Peyer's patch (tissue), 4 donors: ENCODE data around the gene ARHGAP12. TPM values are rescaled to one million over a fixed set of nuclear protein-coding genes. Genes with fewer than 3 reads are reported as not detected.

Source experiments
- DNase-seq, 3 donors: peaks; one replicate each; pipeline ENCODE4 v3.0.0-alpha.2; 2017 to 2019
- H3K27ac ChIP-seq, 4 donors: fragments of 200-600 bp; sonication (generic); one replicate each; pipeline ENCODE4 v1.5.1; 2016 to 2019
- H3K27me3 ChIP-seq, 2 donors: fragments of 200-600 bp; sonication (generic); one replicate each; pipeline ENCODE4 v1.5.1; 2019
- H3K36me3 ChIP-seq, 3 donors: fragments of 200-600 bp; sonication (generic); one replicate each; pipeline ENCODE4 v1.5.1; 2016 to 2019
- H3K4me1 ChIP-seq, 4 donors: fragments of 200-600 bp; sonication (generic); one replicate each; pipeline ENCODE4 v1.5.1; 2016 to 2019
- H3K4me3 ChIP-seq, 4 donors: fragments of 200-600 bp; sonication (generic); 1 replicate in 3 of 4; 2 replicates in 1 of 4; pipeline ENCODE4 v1.5.1; 2016 to 2019; ENCODE audit warnings: mild to moderate bottlenecking in 1 of 4
- H3K9me3 ChIP-seq, 4 donors: fragments of 200-600 bp; sonication (generic); one replicate each; pipeline ENCODE4 v1.5.1; 2016 to 2019; ENCODE audit warnings: mild to moderate bottlenecking in 1 of 4
- POLR2A ChIP-seq, 2 donors: fragments of 450-650 bp; IDR thresholded peaks; one replicate each; pipeline ENCODE4 v1.5.1; 2017; ENCODE audit warnings: antibody characterized with exemption in 2 of 2, mild to moderate bottlenecking in 2 of 2, moderate library complexity in 2 of 2
- total RNA-seq, 4 donors: library from RNA; depleted of rRNA; stranded (reverse); fragments of >200 nt; gene quantifications; one replicate each; pipeline ENCODE4 v1.1.0, GENCODE V29; 2016
- TF ChIP-seq, protein P1 (sequence below), 6 experiments: fragments of 450-650 bp in 4 of 6; fragments of 200-600 bp in 2 of 6; sonication (generic) in 1 of 6; IDR thresholded peaks; one replicate each; pipeline ENCODE4 v1.5.1; 2017 to 2019; ENCODE audit warnings: antibody characterized with exemption in 6 of 6, mild to moderate bottlenecking in 3 of 6, moderate library complexity in 1 of 6

The ARHGAP12 gene
- total RNA-seq, 4 donors from 2014 or later, result 46.7 to 56.9 (median 52.4) TPM

GRCh38 chr10:31808258-31809218 is 120.1 kb downstream of the ARHGAP12 start:
- Histone ChIP-seq H3K4me1 (no peaks in the 10 kb centered on the region), H3K9me3 (no peaks in the 10 kb centered on the region), H3K27me3 (no peaks in the 10 kb centered on the region), H3K4me3 (peak overlapping the region in 2 of 4 donors; percentile 21 to 25), H3K36me3 (peaks cover 0 to 12% (median 0%) of the 10 kb centered on the region in 3 donors), H3K27ac (peak overlapping the region; percentile 11 to 75 (median 57))
- TF ChIP-seq, protein P1, sequence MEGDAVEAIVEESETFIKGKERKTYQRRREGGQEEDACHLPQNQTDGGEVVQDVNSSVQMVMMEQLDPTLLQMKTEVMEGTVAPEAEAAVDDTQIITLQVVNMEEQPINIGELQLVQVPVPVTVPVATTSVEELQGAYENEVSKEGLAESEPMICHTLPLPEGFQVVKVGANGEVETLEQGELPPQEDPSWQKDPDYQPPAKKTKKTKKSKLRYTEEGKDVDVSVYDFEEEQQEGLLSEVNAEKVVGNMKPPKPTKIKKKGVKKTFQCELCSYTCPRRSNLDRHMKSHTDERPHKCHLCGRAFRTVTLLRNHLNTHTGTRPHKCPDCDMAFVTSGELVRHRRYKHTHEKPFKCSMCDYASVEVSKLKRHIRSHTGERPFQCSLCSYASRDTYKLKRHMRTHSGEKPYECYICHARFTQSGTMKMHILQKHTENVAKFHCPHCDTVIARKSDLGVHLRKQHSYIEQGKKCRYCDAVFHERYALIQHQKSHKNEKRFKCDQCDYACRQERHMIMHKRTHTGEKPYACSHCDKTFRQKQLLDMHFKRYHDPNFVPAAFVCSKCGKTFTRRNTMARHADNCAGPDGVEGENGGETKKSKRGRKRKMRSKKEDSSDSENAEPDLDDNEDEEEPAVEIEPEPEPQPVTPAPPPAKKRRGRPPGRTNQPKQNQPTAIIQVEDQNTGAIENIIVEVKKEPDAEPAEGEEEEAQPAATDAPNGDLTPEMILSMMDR (IDR thresholded peaks at IDR 0.05), result peak; percentile 30 to 71 (median 62)
- TF ChIP-seq POLR2A (IDR thresholded peaks at IDR 0.05), result no peak
- DNase-seq, result no peak

DNA sequence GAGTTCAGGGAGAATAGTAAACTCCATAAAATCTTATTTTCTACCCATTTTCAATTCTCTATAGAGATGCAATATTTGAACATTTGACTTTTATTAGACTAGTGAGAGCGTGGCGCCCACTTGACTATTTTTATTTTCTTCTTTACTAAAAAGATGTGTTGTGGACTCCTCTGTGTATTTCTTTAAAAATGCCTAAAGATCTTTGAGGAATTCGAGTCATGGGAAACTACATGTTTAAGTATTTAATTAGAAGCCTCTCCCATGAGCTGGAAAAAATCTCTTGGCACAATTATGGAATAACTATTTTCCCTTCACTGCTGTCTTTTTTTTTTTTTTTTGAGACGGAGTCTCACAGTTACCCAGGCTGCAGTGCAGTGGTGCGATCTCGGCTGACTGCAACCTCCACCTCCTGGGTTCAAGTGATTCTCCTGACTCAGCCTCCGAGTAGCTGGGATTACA is 124.2 kb downstream of the ARHGAP12 start:
- Histone ChIP-seq H3K27me3 (no peaks in the 10 kb centered on the region), H3K9me3 (no peaks in the 10 kb centered on the region), H3K4me3 (no peak overlapping the region), H3K4me1 (no peaks in the 10 kb centered on the region), H3K27ac (no peak overlapping the region), H3K36me3 (peaks cover 0 to 7% (median 0%) of the 10 kb centered on the region in 3 donors)
- no peak for DNase-seq
- no peak for TF ChIP-seq POLR2A (IDR thresholded peaks at IDR 0.05)
- TF ChIP-seq, protein P1 (IDR thresholded peaks at IDR 0.05), result no peak

- TF ChIP-seq, protein P1 (IDR thresholded peaks at IDR 0.05), result no peak
- no peak for TF ChIP-seq POLR2A (IDR thresholded peaks at IDR 0.05)
- H3K27ac ChIP-seq, result no peak overlapping the region
These were observed 124.9 kb downstream of the ARHGAP12 start for GRCh38 chr10:31803606-31804351.

GRCh38 chr10:31799181-31799580 is 129.4 kb downstream of the ARHGAP12 start:
- Histone ChIP-seq H3K36me3 (no peaks in the 10 kb centered on the region), H3K27me3 (no peaks in the 10 kb centered on the region), H3K27ac (no peak overlapping the region), H3K4me1 (no peaks in the 10 kb centered on the region), H3K4me3 (no peak overlapping the region), H3K9me3 (no peaks in the 10 kb centered on the region)
- no peak for DNase-seq
- TF ChIP-seq POLR2A (IDR thresholded peaks at IDR 0.05), result no peak
- TF ChIP-seq, protein P1 (IDR thresholded peaks at IDR 0.05), result no peak

More at GRCh38 chr10:31803606-31804351, 124.9 kb downstream of the ARHGAP12 start:
- DNase-seq, result no peak
- peaks cover 0 to 7% (median 0%) of the 10 kb centered on the region in 3 donors for H3K36me3 ChIP-seq
- no peaks in the 10 kb centered on the region for H3K27me3 ChIP-seq
- H3K4me3 ChIP-seq, result no peak overlapping the region
- H3K4me1 ChIP-seq, result no peaks in the 10 kb centered on the region
- H3K9me3 ChIP-seq, result no peaks in the 10 kb centered on the region

GRCh38 chr10:31792745-31793144 is 135.9 kb downstream of the ARHGAP12 start:
- DNase-seq, result no peak
- no peaks in the 10 kb centered on the region for H3K27me3 ChIP-seq
- no peaks in the 10 kb centered on the region for H3K36me3 ChIP-seq
- no peaks in the 10 kb centered on the region for H3K4me1 ChIP-seq
- H3K27ac ChIP-seq, result no peak overlapping the region
- H3K4me3 ChIP-seq, result no peak overlapping the region
- H3K9me3 ChIP-seq, result no peaks in the 10 kb centered on the region
- no peak for TF ChIP-seq POLR2A (IDR thresholded peaks at IDR 0.05)
- TF ChIP-seq, protein P1 (IDR thresholded peaks at IDR 0.05), result no peak
